Right ventricle myocardium inferior (tissue), 1 donor: ENCODE results near the gene CHRNB2. TPM values are rescaled to one million over a fixed set of nuclear protein-coding genes. Genes with fewer than 3 reads are reported as not detected.

ENCODE experiments used
- ATAC-seq: fragments of 200-7000 bp; cut with Tn5 transposase; one replicate; pipeline ENCODE4 v1.9.1; 2020; ENCODE audit warnings: mild to moderate bottlenecking, moderate library complexity
- DNase-seq: peaks from one replicate; pipeline ENCODE4 v3.0.0; 2021; ENCODE audit errors: missing footprints
- intact Hi-C: fragments of 100-400 bp; cut with DNase I; formaldehyde crosslinking; loops from one replicate; pipeline ENCODE4 v1.11.0; 2022
- total RNA-seq: library from RNA; stranded (reverse); fragmentation: NEBNext Ultra II Directional; extraction: Animal tissue kit (Norgen Biotek cat#: 25700); gene quantifications from one replicate; pipeline ENCODE4 v1.2.1, GENCODE V29; 2021
- donor health status: DM: no; HTN: yes; CAD: no; lungs with severe emphysema.

The CHRNB2 gene
- total RNA-seq, 1 donor from 2014 or later = not detected

DNA sequence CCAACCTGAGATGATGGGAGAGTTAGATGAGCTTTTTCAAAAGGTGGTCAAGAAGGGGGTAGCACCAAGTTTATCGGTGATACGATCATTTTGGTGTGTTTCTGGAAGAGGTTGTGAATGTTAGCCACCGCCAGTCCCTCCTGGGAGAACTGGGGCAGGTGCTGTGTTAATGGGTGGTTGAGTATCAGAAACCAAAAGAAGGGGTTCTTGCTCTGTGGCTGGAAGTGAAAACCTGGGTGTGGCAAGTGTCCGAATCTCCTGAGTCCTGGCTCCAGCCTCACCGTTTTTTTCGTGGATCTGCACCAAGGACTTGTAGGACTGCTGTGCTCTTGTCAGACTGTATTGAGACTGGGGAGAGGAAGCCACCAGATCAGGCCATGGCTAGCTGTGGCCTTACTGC is 16.9 kb upstream of the CHRNB2 start:
- DNase-seq (no peak), ATAC-seq (no peak)
- intact Hi-C loops = no loop called here

DNA sequence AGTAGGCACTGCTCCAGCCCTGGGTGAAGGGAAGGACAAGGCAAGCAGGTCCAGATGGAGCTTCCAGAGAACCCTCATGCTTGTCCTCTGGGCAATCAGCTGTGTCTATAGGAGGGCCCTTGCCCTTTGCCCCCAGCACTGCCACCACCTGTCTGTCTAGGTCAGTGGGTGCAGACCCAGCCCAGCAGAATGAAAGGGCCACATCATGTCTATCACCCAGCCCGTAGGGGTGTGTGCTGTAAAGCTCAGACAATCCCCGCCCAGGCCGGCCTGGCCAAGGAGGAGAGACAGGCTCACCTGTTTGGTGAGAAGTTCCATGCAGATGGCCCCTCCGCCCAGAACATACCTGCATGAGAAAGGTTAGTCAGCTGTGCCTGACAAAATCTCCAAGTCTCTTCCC is 16.1 kb upstream of the CHRNB2 start:
- DNase-seq (no peak), ATAC-seq (no peak)
- intact Hi-C loops = no loop called here

DNA sequence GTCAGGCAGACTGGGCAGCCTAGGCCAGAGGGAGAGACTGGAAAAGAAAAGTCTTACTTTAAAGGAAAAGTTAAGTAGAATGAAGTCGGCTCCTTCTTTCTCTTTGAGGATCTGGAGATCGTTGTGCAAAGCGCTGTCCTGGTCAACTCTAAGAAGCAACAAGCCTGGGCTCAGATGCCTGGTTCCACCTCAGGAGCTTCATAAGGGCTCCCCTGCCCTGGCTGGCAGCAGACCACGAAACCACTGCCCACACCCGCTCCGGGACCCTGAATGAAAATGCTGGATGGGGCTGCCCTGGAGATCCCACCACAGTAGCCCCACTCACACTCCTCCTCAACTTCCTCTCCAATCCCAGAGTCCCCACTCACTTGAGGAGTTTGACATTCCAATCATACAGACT is 15.5 kb upstream of the CHRNB2 start:
- no peak for DNase-seq
- ATAC-seq = no peak
- intact Hi-C loops = no loop called here

DNA sequence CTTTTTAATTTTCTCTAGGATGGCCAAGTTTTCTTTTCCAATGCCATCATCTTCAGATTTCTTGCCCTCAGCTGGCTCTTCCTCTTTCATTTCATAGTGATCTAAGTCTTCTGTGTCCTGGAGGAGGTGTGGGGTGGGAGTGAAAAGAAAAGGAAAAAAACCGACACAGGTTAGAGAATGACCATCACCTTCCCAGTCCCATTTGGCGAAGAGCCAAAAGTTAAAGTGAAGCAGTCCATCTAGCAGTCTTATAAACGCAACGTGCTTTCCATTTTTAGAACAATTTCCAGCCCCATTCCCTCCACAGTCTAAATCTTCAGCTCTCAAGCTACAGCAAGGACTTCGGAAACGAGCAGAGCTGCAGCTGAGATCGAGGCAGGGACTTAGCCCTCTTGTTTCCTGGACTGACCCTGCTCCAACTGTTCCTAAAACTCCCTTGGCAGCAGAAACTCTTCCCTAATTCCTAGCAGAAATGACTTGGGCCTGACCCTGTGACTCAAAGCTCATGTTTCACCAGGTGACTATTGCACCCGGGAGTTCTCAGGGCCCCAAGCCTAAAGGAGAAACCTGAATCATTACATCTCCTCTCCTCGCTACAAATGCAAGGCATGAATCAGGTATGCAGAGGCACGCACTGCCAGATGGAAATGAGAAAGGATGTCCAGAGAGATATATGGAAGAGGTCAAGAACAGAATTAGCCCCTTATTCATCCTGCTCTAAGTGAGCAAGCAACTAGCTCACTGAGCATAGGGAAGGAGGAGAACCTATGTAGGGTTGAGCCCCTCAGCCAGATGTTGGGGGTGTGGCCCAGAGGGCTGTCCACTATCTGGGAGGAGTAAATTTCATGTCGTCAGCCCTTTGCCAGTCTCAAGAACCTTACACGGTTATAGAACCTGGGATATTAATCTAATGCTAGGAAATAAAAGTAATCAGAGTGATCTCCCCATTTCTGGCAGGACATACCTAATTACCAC is 14.2 kb upstream of the CHRNB2 start:
- intact Hi-C loops = no loop called here
- no peak for DNase-seq
- ATAC-seq = no peak

DNA sequence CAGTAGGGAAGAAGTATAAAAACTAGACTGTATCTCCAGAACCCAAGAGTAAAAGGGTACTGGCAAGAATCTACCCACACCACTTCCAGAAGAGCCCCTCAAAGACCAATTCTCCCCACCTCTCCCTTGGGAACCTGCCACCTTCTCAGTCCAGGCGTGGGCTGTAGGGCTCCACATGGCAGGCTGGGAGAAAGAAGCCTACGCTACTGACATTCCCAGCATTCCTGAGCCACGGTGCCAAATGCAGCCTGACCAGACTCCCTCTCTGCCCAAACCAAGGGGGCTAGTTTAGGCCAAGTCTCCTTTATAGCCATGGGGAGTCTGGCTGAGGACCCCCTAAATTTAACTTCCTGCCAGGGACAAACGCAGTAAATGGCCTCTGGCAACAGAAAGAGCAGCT is 11.2 kb upstream of the CHRNB2 start:
- ATAC-seq (no peak), DNase-seq (no peak)
- intact Hi-C loops = loop anchor here (5.0 kb wide), 4 partner anchors 71 to 206 kb away; partner anchors contain the start of gene IL6R

DNA sequence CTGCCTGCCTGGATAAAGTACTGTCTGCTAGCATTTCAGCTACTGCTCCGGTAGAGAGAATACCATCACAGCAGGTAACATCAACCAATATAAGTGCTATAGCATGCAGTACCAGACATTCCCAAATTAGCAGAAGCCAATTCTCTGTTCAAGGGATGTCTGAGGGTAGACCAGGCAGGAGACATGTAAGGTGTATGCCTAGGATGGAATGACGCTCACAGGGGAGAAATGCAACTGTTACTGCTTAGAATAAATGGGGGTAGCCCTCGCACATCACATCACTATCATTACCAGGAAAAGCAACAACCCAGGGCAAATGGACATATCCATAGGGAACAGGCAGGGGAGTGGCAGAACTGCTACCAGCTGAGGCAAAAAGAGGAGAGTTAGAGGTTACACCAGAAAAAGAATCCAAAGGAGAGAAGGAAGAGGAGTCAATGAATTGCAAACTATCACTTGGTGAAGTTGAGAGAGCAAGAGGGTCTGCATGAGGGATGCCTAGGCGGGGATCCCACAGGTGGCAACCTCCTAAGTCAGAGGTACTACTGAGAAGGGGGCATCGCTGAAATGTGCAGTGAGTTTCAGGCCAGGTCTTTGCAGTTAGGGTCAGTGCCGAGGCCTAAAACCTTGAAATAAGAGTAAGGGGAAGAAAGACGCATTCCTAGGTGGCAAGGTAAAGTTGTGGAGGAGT is 10.2 kb upstream of the CHRNB2 start:
- intact Hi-C loops = loop anchor here (5.0 kb wide), 4 partner anchors 70 to 205 kb away; partner anchors contain the start of gene IL6R
- DNase-seq (no peak), ATAC-seq (no peak)

DNA sequence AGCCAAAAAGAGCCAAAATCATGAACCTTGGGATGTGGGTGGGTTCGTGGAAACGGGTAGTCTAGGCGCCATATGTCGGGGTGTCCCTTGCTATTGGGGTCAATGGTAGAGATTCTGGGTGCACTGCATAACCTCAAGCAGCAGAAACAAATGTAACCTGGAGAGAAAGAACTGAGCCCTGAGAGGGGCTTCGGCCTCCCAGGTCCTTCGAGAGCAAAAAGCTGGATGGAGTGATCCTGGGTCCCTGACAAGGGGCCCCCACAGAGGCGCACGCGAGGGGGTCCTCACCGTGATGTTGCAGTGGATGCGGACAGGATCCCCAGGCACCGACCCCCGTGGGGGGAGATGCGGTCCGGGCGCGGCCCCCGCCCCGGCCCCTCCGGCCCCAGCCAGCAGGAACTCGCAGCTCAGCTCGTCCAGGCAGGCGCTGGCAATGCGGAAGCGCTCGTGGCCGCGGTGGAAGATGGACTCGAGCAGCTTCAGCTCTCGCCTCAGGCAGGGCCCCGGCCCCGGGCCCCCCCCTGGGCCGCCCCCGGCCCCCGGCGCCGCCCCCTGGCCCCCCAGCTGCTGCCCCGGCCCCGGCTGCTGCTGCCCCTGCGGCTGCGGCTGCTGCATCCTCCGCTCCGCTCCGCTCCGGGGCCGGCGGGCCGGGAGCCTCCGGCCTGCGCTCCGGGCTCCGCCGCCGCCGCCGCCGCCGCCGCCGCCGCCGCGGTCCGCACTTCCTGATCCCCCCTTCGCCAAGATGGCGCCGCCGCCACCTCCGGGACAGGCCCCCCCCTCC is 9.4 kb upstream of the CHRNB2 start, which contains the start of gene UBE2Q1:
Gene UBE2Q1 (minus strand): TSS at position 724 of the 781 bp plus-strand sequence. CDS start 109 bp downstream, at position 615.
- no peak for ATAC-seq
- DNase-seq = peak; percentile 88
- intact Hi-C loops = loop anchor here (2.0 to 5.0 kb wide), 6 partner anchors 69 to 505 kb away; partner anchors contain the start of genes EFNA4, IL6R and PMVK

DNA sequence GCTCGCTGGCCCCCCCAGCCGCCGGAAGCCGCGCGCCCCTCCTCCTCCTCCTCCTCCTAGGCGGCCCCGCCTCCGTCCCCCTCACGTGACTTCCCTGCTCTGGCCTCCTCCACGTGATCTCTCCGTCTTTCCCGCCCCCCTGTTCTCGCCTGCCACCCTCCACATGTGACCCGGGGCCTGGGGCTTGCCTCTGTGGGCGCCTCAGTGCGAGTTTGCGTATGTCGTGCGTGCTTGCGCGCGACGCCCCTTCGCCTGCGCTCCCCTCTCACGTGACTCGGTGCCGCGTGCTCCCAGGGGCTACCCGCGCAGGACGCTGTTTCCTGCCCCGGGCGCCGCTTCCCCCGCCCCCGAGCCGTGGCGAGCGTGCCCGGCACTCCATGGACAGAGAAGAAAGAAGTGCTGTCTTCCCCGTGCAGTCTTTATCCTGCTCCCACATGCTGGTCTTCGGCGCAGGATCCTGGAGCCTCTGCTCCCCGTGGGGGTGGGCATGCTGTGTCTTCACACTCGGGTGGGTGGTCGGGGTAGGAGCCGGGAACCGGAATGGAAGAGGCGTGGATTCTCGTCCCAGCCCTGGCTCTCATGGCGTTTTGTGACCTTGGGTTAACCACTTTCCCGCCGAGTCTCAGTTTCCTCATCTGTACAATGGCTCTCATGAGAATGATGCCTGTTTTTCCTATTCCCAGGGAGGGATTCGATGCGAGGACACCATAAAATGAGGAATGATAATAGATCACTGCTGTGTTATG is 8.7 kb upstream of the CHRNB2 start:
- intact Hi-C loops = loop anchor here (1.0 to 5.0 kb wide), 7 partner anchors 68 to 504 kb away; partner anchors contain the start of genes EFNA4, IL6R and PMVK
- ATAC-seq (peak; percentile 97), DNase-seq (peak; percentile 100)

DNA sequence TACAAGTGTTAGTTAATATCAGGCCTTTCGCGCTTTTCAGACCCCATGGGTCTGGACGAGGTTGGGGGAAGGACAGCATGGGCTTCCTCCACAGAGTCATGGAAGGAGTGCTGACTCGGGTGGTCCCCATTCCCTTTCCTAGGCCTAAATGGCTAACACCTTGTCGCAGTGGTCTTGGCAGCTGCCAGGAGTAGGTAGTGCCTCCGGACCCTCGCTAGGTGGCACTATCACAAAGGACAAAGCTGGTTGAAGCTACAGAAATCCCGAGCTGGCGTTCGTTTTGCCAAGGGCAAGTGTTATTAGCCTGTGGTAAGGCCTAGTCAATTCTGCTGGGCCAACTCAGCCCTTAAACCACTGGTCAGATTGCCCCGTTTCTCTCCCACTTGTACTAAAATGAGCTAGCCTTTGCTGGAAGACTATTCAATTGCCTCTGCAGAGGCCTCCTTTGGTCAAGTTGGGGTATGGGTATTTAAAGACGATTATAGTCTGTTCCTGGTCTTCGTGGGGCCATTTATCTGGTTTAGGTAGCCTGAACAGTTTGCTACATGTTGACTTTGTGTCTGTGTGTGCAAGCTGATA is 8.0 kb upstream of the CHRNB2 start:
- intact Hi-C loops = loop anchor here (1.0 to 5.0 kb wide), 7 partner anchors 68 to 503 kb away; partner anchors contain the start of genes EFNA4, IL6R and PMVK
- ATAC-seq (peak; percentile 73), DNase-seq (peak; percentile 86)

DNA sequence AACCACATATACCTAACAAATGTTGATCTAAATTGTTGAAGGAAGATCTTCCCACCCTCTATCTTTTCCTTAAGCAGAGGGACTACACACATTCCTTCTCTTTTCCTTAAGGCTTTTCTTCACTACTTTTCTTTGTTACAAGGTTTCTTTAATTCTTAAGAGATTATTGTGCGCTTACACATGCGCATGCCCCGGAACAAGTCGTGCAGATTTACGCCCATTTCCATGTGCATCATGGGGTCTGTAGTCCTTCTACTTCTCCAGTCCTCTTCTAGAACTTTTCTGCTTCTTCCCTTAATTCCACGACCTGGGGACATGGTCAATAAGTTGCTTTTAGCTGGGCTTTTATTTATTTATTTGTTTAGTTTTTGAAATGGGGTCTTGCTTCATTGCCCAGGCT is 1.7 kb upstream of the CHRNB2 start:
- intact Hi-C loops = no loop called here
- no peak for DNase-seq
- no peak for ATAC-seq

DNA sequence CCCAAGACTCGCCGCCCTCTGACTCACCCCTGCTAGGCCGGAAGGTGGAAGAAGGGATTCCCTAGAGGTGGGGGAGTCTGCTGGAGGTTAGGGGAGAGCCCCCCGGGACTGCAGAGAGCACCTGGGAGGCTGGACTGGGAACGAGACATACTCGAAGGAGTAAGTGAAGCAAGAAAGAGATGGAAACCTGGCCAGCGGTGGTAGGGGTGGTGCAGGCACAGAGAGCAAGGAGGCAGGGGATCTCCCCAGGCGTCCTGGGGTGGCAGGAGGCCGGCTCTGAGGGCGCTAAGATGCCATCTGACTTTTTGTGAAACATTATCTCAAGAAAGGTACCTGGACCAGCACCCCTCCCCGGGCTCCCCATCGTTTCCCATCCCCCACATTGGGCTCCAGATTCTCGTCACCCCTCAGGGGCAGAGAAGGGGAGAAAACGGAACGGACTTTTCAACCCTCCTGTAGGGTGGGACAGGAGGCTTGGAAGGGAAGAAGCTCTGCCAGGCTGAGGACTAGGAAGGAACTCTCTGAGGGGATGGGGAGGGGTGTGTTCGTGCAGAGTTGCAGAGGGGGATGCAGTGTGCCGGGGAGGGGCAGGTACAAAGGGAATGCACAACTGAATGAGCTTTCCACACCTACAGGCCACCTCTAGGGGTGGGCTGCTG is 708 bp downstream of the CHRNB2 start:
- no peak for ATAC-seq
- no peak for DNase-seq
- intact Hi-C loops = no loop called here

DNA sequence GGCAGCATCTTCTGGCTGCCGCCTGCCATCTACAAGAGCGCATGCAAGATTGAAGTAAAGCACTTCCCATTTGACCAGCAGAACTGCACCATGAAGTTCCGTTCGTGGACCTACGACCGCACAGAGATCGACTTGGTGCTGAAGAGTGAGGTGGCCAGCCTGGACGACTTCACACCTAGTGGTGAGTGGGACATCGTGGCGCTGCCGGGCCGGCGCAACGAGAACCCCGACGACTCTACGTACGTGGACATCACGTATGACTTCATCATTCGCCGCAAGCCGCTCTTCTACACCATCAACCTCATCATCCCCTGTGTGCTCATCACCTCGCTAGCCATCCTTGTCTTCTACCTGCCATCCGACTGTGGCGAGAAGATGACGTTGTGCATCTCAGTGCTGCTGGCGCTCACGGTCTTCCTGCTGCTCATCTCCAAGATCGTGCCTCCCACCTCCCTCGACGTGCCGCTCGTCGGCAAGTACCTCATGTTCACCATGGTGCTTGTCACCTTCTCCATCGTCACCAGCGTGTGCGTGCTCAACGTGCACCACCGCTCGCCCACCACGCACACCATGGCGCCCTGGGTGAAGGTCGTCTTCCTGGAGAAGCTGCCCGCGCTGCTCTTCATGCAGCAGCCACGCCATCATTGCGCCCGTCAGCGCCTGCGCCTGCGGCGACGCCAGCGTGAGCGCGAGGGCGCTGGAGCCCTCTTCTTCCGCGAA is 3.8 kb downstream of the CHRNB2 start:
- intact Hi-C loops = no loop called here
- ATAC-seq = no peak
- DNase-seq = no peak

DNA sequence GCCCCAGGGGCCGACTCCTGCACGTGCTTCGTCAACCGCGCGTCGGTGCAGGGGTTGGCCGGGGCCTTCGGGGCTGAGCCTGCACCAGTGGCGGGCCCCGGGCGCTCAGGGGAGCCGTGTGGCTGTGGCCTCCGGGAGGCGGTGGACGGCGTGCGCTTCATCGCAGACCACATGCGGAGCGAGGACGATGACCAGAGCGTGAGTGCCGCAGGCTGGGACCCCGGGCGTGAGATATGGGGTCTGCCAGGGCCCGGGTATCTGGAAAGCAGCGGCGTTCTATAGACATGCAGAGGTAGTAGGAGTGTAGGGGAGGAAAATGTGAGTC is 4.3 kb downstream of the CHRNB2 start:
- intact Hi-C loops = no loop called here
- DNase-seq = no peak

DNA sequence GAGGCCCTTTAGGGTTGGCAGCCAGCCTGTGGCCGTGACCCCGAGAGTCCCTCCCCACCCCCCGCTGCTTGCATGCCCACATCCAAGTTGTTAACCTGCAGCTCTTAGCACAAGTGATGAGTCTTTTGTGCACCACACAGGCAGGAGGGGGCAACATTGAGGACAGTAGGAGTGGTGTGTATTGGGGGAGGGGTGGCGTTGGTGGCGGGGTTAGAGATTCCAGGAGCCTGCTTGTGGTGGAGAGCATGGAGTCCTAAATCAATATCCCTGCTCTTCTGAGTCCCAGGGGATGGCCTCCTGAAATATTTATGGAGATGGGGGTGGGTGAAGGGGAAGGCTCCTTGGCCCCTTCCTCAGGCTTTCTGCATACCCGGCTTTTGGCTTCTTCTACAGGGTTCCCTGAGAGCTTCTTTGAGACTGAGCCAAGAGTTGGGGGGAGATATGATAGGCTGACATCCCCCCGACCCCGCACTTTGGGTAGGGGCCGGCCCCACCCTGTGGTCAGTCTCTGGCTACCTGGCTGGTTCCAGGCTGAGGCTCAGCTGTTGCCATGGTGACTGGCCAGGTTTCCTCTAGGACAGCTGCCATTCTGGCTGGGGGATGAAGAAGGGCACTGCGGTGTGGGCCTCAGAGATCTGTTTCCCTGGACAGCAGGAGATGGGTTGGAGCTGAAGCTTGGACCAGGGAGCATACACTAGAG is 5.0 kb downstream of the CHRNB2 start:
- DNase-seq (no peak), ATAC-seq (no peak)
- intact Hi-C loops = no loop called here

More for the DNA sequence above, 4.3 kb downstream of the CHRNB2 start:
- no peak for ATAC-seq

DNA sequence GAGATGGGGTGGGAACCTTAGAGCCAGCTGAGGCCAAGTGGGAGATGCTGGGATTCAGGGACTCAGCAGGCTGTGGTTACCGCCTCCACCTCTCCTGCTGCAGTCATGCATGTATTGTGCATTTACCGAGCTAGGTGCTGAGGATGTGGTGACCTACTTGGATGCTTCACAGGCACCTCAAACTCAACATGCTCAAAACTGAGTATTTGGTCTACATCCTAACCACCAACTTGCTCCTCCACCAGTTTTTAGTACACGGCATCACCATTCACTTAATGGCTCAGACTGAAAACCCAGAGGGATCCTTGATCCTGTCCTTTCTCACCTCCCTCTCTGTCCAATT is 5.6 kb downstream of the CHRNB2 start:
- intact Hi-C loops = no loop called here
- ATAC-seq = no peak
- no peak for DNase-seq

DNA sequence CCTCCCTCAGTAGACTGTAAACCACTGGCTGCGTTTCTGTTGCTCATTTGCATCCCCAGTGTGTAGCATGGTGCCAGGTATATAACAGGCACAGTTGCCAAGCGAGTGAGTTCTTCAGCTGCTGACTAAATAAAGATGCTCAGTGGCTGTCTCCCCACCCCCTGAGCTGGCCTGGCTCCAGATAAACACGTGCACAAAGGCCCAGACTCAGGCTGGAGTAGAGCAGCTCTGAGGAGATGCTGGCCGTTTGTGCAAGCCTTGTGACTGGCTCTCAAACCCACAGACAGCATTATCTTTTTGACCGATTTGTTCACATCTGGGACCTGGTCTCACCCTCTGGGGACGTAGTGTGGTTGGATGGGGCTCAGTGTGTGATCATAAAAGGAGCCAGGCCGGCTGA is 7.1 kb downstream of the CHRNB2 start:
- DNase-seq = no peak
- intact Hi-C loops = no loop called here
- no peak for ATAC-seq
